ENCODE measurements around the gene ARHGEF40.

ARHGEF40 gene

DNA sequence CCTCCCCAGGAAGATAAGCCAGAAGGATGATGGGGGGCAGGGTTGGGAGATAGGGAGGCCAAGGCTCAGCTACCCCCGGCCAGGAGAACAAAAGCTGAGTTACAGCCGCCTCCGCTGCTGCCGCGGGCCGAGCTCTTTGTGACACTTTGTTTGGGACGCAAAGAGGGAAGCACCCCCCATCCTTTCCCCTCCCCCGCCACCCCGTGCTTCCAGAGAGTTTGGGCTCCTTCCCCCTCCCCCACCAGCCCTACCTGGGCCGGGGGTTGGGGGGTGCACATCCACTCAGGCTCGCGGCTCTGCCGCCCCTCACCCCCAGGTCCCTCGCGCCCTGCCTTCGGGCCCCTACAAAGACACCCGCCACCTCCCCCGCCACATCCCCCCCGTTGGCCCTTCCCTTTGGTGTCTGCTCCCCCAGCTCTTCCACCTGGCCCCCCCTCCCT, 27.6 kb downstream of the ARHGEF40 start:
- TF ChIP-seq, protein P1, sequence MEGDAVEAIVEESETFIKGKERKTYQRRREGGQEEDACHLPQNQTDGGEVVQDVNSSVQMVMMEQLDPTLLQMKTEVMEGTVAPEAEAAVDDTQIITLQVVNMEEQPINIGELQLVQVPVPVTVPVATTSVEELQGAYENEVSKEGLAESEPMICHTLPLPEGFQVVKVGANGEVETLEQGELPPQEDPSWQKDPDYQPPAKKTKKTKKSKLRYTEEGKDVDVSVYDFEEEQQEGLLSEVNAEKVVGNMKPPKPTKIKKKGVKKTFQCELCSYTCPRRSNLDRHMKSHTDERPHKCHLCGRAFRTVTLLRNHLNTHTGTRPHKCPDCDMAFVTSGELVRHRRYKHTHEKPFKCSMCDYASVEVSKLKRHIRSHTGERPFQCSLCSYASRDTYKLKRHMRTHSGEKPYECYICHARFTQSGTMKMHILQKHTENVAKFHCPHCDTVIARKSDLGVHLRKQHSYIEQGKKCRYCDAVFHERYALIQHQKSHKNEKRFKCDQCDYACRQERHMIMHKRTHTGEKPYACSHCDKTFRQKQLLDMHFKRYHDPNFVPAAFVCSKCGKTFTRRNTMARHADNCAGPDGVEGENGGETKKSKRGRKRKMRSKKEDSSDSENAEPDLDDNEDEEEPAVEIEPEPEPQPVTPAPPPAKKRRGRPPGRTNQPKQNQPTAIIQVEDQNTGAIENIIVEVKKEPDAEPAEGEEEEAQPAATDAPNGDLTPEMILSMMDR (IDR thresholded peaks at IDR 0.05; ENCODE audit: low read depth, low read length, missing control alignments), result no peak
- in situ Hi-C loops (cut with HindIII; ENCODE audit: low pct_ligation_motif_present, low sequenced_read_pairs), result no loop called here
- no peaks in the 10 kb centered on the region for H3K27me3 ChIP-seq (replicated peaks)
- H3K27ac ChIP-seq, result no peak overlapping the region
- no peak for DNase-seq
- H3K36me3 ChIP-seq (replicated peaks), result no peaks in the 10 kb centered on the region
- no peak overlapping the region for H3K4me3 ChIP-seq (ENCODE audit: low read depth, low read length)

DNA sequence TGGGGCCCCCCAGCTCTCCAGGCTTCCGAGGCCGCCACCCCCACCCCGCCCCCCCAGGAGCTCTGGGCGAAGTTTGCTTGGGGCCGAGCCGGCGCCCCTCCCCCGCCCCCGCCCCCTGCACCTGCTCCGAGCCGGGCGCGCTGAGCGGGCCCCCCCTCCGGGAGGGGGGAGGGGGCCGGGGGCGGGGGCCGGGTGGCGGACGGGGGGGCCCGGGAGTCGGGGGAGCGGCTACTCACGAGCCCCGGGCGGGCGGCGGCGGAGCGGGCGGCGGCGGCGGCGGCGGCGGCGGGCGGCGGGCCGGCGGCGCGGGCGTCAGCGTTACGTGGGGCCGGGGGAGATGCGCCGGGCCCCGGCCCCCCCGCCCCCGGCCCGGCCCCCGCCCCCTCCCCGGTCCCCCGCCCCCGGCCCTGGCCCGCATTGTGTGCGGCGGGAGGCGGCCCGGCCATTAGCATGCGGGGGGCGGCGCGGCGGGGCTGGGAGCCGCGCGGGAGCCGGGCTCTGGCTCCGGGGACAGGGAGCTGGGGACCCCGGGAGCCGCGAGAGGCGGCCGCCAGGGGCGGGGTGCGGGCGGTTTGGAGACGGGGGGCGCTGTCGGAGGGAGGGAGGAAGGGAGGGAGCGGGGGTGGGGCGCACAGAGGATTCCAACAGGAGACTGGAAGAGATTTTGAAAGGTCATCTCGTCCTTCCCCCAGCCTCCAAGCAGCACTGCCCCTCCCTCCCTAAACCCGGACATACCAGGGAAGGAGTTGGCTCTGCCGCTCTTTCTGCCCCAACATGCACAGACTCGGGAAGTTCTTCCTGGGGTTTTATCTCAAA, 28.2 kb downstream of the ARHGEF40 start, which contains the start of gene ZNF219:
Gene ZNF219 (minus strand): TSS at position 580 of the 816 bp plus-strand sequence. CDS start 5,064 bp downstream, outside the sequence.
- Histone ChIP-seq H3K27me3 (replicated peaks) (no peaks in the 10 kb centered on the region), H3K27ac (no peak within 1 kb of the TSS), H3K36me3 (replicated peaks) (no peaks in the 10 kb centered on the region), H3K4me3 (ENCODE audit: low read depth, low read length) (peak within 1 kb of the TSS; percentile 57)
- DNase-seq, result no peak
- TF ChIP-seq, protein P1 (IDR thresholded peaks at IDR 0.05; ENCODE audit: low read depth, low read length, missing control alignments), result no peak
- in situ Hi-C loops (cut with HindIII; ENCODE audit: low pct_ligation_motif_present, low sequenced_read_pairs), result no loop called here

DNA sequence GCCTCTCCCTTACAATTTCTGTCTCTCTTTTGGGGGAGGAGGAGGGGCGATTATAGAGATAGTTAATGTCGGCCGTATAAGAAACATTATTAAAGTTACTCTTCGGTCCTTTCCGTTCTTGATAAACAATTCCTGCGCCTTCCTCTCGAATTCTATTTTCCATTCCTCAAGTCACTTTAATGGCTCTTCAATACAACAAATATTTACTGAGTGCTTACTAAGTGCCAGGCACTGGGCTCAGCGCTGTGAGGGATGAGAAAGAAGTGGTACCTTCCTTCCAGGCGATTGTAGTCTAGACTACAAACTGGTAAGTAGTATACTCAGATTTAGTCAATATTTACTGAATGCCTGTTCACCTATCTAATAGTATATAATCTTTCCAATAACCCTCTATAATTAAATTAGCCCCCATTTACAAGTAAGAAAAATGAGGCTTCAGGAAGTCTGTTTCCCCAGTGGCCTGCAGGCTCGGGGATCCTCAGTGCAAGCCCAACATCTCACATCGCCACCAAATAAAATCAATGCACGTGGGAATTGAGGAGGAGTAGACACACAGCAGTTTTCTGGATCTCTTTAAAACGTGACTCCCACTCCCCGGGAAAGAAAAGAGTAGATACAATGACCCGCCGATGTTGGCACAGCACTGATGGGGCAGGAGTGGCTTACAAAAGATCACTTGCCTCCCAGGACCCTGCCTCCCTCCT, 28.9 kb downstream of the ARHGEF40 start:
- no peak for DNase-seq
- Histone ChIP-seq H3K27ac (no peak overlapping the region), H3K36me3 (replicated peaks) (no peaks in the 10 kb centered on the region), H3K27me3 (replicated peaks) (no peaks in the 10 kb centered on the region), H3K4me3 (ENCODE audit: low read depth, low read length) (peak overlapping the region; percentile 57)
- TF ChIP-seq, protein P1 (IDR thresholded peaks at IDR 0.05; ENCODE audit: low read depth, low read length, missing control alignments), result no peak
- in situ Hi-C loops (cut with HindIII; ENCODE audit: low pct_ligation_motif_present, low sequenced_read_pairs), result no loop called here

DNA sequence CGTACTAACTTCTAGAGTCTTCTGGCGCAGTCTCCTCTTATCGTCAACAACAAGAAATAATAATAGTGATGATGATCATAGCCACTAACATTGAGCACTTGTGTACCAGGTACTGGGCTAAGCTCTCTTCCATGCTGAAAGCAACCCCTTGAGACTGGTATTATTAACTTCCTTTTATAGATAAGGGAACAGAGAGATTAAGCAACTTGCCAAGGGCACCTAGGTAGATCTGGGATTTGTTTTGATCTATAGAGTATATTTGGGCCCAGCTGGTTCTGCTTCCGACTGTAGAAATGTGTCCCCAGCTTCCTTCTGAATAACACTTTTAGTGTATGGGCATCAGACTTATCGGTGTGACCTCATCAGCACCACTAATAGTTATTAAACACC, 29.5 kb downstream of the ARHGEF40 start:
- Histone ChIP-seq H3K4me3 (ENCODE audit: low read depth, low read length) (no peak overlapping the region), H3K27me3 (replicated peaks) (no peaks in the 10 kb centered on the region), H3K27ac (no peak overlapping the region), H3K36me3 (replicated peaks) (no peaks in the 10 kb centered on the region)
- TF ChIP-seq, protein P1 (IDR thresholded peaks at IDR 0.05; ENCODE audit: low read depth, low read length, missing control alignments), result no peak
- in situ Hi-C loops (cut with HindIII; ENCODE audit: low pct_ligation_motif_present, low sequenced_read_pairs), result no loop called here
- DNase-seq, result no peak

DNA sequence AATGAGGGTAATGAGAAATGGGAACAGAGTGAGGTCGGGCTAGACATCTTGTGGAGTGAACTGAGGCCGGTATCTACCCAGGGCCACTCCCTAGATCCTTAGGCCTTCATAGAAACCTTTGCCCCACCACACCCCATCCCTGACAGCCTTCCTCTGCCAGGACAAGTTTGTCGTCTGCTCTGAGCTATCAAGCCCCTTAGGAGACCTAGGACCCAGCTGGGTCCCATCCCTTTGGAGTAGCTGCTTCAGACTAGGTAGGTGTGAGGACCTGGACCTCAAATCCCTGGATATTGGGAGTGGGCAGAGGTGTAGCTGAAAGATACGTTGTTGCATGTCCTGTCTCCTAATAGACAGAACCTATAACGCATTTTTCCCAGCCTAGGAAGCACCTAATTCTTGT, 30.8 kb downstream of the ARHGEF40 start, which contains the start of gene TMEM253:
Gene TMEM253 (plus strand): TSS at position 136 of the 400 bp plus-strand sequence. CDS start 278 bp downstream, outside the sequence.
- TF ChIP-seq, protein P1 (IDR thresholded peaks at IDR 0.05; ENCODE audit: low read depth, low read length, missing control alignments), result no peak
- no peaks in the 10 kb centered on the region for H3K27me3 ChIP-seq (replicated peaks)
- H3K27ac ChIP-seq, result no peak within 1 kb of the TSS
- DNase-seq, result no peak
- in situ Hi-C loops (cut with HindIII; ENCODE audit: low pct_ligation_motif_present, low sequenced_read_pairs), result no loop called here
- no peak within 1 kb of the TSS for H3K4me3 ChIP-seq (ENCODE audit: low read depth, low read length)
- H3K36me3 ChIP-seq (replicated peaks), result no peaks in the 10 kb centered on the region

All from brain microvascular endothelial cell (primary cell).